GM23248 (cell line): ENCODE measurements around the gene IL1RAPL1. TPM values are rescaled to one million over a fixed set of nuclear protein-coding genes. Genes with fewer than 3 reads are reported as not detected.

Source experiments
- DNase-seq: peaks from one replicate; pipeline ENCODE4 v3.0.0-alpha.2; 2015
- H2AFZ ChIP-seq: fragments of 200-600 bp; sonication (generic); 2 replicates; pipeline ENCODE4 v1.6.1; 2016; ENCODE audit warnings: antibody characterized with exemption
- H3F3A ChIP-seq: fragments of 200-600 bp; sonication (generic); 2 replicates; pipeline ENCODE4 v1.6.1; 2016; ENCODE audit warnings: mild to moderate bottlenecking, antibody characterized with exemption, mixed run types; ENCODE audit not compliant: insufficient read depth
- H3K27ac ChIP-seq: fragments of 200-600 bp; sonication (generic); 2 replicates; pipeline ENCODE4 v1.5.1; 2016; ENCODE audit warnings: mild to moderate bottlenecking
- H3K27me3 ChIP-seq: fragments of 200-600 bp; sonication (generic); replicated peaks from 2 replicates; pipeline ENCODE4 v1.6.1; 2016; ENCODE audit warnings: mild to moderate bottlenecking; ENCODE audit not compliant: insufficient read depth
- H3K36me3 ChIP-seq: fragments of 200-600 bp; sonication (generic); 2 replicates; pipeline ENCODE4 v1.6.1; 2016; ENCODE audit warnings: low read depth, mild to moderate bottlenecking
- H3K4me1 ChIP-seq: fragments of 200-600 bp; sonication (generic); 2 replicates; pipeline ENCODE4 v1.6.1; 2016; ENCODE audit warnings: mild to moderate bottlenecking; ENCODE audit not compliant: insufficient read depth
- H3K4me2 ChIP-seq: fragments of 200-600 bp; sonication (generic); one replicate; pipeline ENCODE4 v1.6.1; 2016; ENCODE audit warnings: mild to moderate bottlenecking; ENCODE audit not compliant: unreplicated experiment
- H3K4me3 ChIP-seq: fragments of 200-600 bp; sonication (generic); 2 replicates; pipeline ENCODE4 v1.5.1; 2016; ENCODE audit warnings: mild to moderate bottlenecking
- H3K79me2 ChIP-seq: fragments of 200-600 bp; sonication (generic); 2 replicates; pipeline ENCODE4 v1.6.1; 2016; ENCODE audit warnings: mild to moderate bottlenecking; ENCODE audit not compliant: insufficient read depth
- H3K9ac ChIP-seq: fragments of 200-600 bp; sonication (generic); 2 replicates; pipeline ENCODE4 v1.6.1; 2016; ENCODE audit warnings: mild to moderate bottlenecking
- H3K9me2 ChIP-seq: fragments of 200-600 bp; sonication (generic); 2 replicates; pipeline ENCODE4 v1.6.1; 2016; ENCODE audit warnings: mixed run types, mild to moderate bottlenecking, moderate library complexity; ENCODE audit not compliant: insufficient read depth
- H3K9me3 ChIP-seq: fragments of 200-600 bp; sonication (generic); one replicate; pipeline ENCODE4 v1.6.1; 2017; ENCODE audit warnings: low read depth
- H4K20me1 ChIP-seq: fragments of 200-600 bp; sonication (generic); 2 replicates; pipeline ENCODE4 v1.6.0; 2016; ENCODE audit not compliant: insufficient read depth
- EZH2 ChIP-seq: fragments of 200-600 bp; sonication (generic); IDR thresholded peaks from 2 replicates; pipeline ENCODE4 v1.6.1; 2018; ENCODE audit warnings: antibody characterized with exemption, mild to moderate bottlenecking; ENCODE audit not compliant: insufficient read depth, poor library complexity, severe bottlenecking
- EZH2phosphoT487 ChIP-seq: fragments of 200-600 bp; sonication (generic); IDR thresholded peaks from 2 replicates; pipeline ENCODE4 v1.6.1; 2018; ENCODE audit warnings: antibody characterized with exemption, moderate library complexity, mild to moderate bottlenecking, low read depth; ENCODE audit not compliant: insufficient read depth
- WGBS, 2 experiments: methylation state at CpG; one replicate each; pipeline ENCODE4 v1.1.6; 2015 to 2017; ENCODE audit warnings: low lambda C conversion rate in 2 of 2, low coverage in 1 of 2; ENCODE audit errors: missing lambda C conversion rate in 2 of 2; 5-methylcytosine and 5-hydroxymethylcytosine counted together
- in situ Hi-C: fragments of 300-500 bp; cut with MboI; formaldehyde crosslinking; loops from 2 replicates; pipeline ENCODE4 v1.15.0; 2020
- polyA plus RNA-seq: library from polyadenylated mRNA; unstranded; fragments of >200 nt; fragmentation: Nextera tagmentation; extraction: Ambion mirVana; gene quantifications from 2 replicates; pipeline ENCODE4 v1.2.1, GENCODE V29; 2016
- total RNA-seq: library from RNA; depleted of rRNA; stranded (reverse); fragments of >200 nt; shearing (Covaris generic); gene quantifications from 2 replicates; pipeline ENCODE4 v1.2.3, GENCODE V29; 2014

The IL1RAPL1 gene
- total and polyA plus RNA-seq, 2 experiments from 2014 or later, result not detected

- no peak for DNase-seq
- H3K4me2 ChIP-seq, result no peak overlapping the region
- in situ Hi-C loops, result no loop called here
- H3K36me3 ChIP-seq, result no peaks in the 10 kb centered on the region
- H3K4me1 ChIP-seq, result no peaks in the 10 kb centered on the region
- no peaks in the 10 kb centered on the region for H3K9me3 ChIP-seq
- no peak overlapping the region for H3K4me3 ChIP-seq
- TF ChIP-seq EZH2, result no peak
- no peak for TF ChIP-seq EZH2phosphoT487
- no peak overlapping the region for H2AFZ ChIP-seq
- H4K20me1 ChIP-seq, result no peaks in the 10 kb centered on the region
- H3F3A ChIP-seq, result no peaks in the 10 kb centered on the region
- no peaks in the 10 kb centered on the region for H3K27me3 ChIP-seq
- no peaks in the 10 kb centered on the region for H3K79me2 ChIP-seq
- no peak overlapping the region for H3K9ac ChIP-seq
- H3K27ac ChIP-seq, result no peak overlapping the region
- 51 to 56% methylated on average over 2 of the region's 2 CpGs for WGBS, 2 experiments
- H3K9me2 ChIP-seq, result no peaks in the 10 kb centered on the region
Measured at GRCh38 chrX:29707088-29707487, 1119.8 kb downstream of the IL1RAPL1 start.

- no peaks in the 10 kb centered on the region for H3K79me2 ChIP-seq
- no peak overlapping the region for H3K9ac ChIP-seq
- no peaks in the 10 kb centered on the region for H3K4me1 ChIP-seq
- in situ Hi-C loops, result no loop called here
- H3K36me3 ChIP-seq, result no peaks in the 10 kb centered on the region
- no peaks in the 10 kb centered on the region for H4K20me1 ChIP-seq
- H3K4me3 ChIP-seq, result no peak overlapping the region
- no peak for TF ChIP-seq EZH2phosphoT487
- no peak for TF ChIP-seq EZH2
- no peak overlapping the region for H3K4me2 ChIP-seq
- H2AFZ ChIP-seq, result no peak overlapping the region
- no peaks in the 10 kb centered on the region for H3K9me2 ChIP-seq
- no peaks in the 10 kb centered on the region for H3K27me3 ChIP-seq
- no peak overlapping the region for H3K27ac ChIP-seq
- H3K9me3 ChIP-seq, result no peaks in the 10 kb centered on the region
- 63 to 73% methylated on average over 2 of the region's 2 CpGs for WGBS, 2 experiments
- no peak for DNase-seq
- no peaks in the 10 kb centered on the region for H3F3A ChIP-seq
Measured at GRCh38 chrX:29721152-29721551, 1133.9 kb downstream of the IL1RAPL1 start.

- no peaks in the 10 kb centered on the region for H3K4me1 ChIP-seq
- H3K27me3 ChIP-seq, result no peaks in the 10 kb centered on the region
- 0% methylated on average over 1 of the region's 1 CpG for WGBS, 2 experiments
- in situ Hi-C loops, result no loop called here
- H3K27ac ChIP-seq, result no peak overlapping the region
- H3K79me2 ChIP-seq, result no peaks in the 10 kb centered on the region
- no peaks in the 10 kb centered on the region for H3K9me2 ChIP-seq
- H3K4me3 ChIP-seq, result no peak overlapping the region
- no peak overlapping the region for H2AFZ ChIP-seq
- no peak overlapping the region for H3K4me2 ChIP-seq
- TF ChIP-seq EZH2phosphoT487, result no peak
- no peaks in the 10 kb centered on the region for H3F3A ChIP-seq
- H3K9me3 ChIP-seq, result no peaks in the 10 kb centered on the region
- no peak overlapping the region for H3K9ac ChIP-seq
- no peaks in the 10 kb centered on the region for H4K20me1 ChIP-seq
- no peak for DNase-seq
- no peaks in the 10 kb centered on the region for H3K36me3 ChIP-seq
Measured at GRCh38 chrX:29724316-29724715, 1137.1 kb downstream of the IL1RAPL1 start.

GRCh38 chrX:29726811-29727210 is 1139.6 kb downstream of the IL1RAPL1 start:
- in situ Hi-C loops, result no loop called here
- Histone ChIP-seq H3K27ac (no peak overlapping the region), H3K79me2 (no peaks in the 10 kb centered on the region), H3K4me2 (no peak overlapping the region), H3K27me3 (no peaks in the 10 kb centered on the region), H2AFZ (no peak overlapping the region), H3F3A (no peaks in the 10 kb centered on the region), H3K9ac (no peak overlapping the region), H3K4me3 (no peak overlapping the region), H3K36me3 (no peaks in the 10 kb centered on the region), H4K20me1 (no peaks in the 10 kb centered on the region), H3K9me2 (no peaks in the 10 kb centered on the region), H3K9me3 (no peaks in the 10 kb centered on the region), H3K4me1 (no peaks in the 10 kb centered on the region)
- TF ChIP-seq EZH2, result no peak
- TF ChIP-seq EZH2phosphoT487, result no peak
- WGBS, 2 experiments, result 50 to 51% methylated on average over 2 of the region's 2 CpGs
- DNase-seq, result no peak

- H3F3A ChIP-seq, result no peaks in the 10 kb centered on the region
- in situ Hi-C loops, result no loop called here
- no peaks in the 10 kb centered on the region for H3K4me1 ChIP-seq
- H2AFZ ChIP-seq, result no peak overlapping the region
- DNase-seq, result no peak
- H3K27me3 ChIP-seq, result no peaks in the 10 kb centered on the region
- no peak overlapping the region for H3K27ac ChIP-seq
- H4K20me1 ChIP-seq, result no peaks in the 10 kb centered on the region
- H3K9me2 ChIP-seq, result no peaks in the 10 kb centered on the region
- TF ChIP-seq EZH2phosphoT487, result no peak
- WGBS, 2 experiments, result 85 to 100% methylated on average over 2 of the region's 2 CpGs
- no peaks in the 10 kb centered on the region for H3K9me3 ChIP-seq
- H3K4me2 ChIP-seq, result no peak overlapping the region
- no peaks in the 10 kb centered on the region for H3K79me2 ChIP-seq
- no peak overlapping the region for H3K9ac ChIP-seq
- no peak overlapping the region for H3K4me3 ChIP-seq
- no peaks in the 10 kb centered on the region for H3K36me3 ChIP-seq
Measured at GRCh38 chrX:29728639-29729038, 1141.4 kb downstream of the IL1RAPL1 start.
